ENCODE measurements around the gene PKNOX1.

DNA sequence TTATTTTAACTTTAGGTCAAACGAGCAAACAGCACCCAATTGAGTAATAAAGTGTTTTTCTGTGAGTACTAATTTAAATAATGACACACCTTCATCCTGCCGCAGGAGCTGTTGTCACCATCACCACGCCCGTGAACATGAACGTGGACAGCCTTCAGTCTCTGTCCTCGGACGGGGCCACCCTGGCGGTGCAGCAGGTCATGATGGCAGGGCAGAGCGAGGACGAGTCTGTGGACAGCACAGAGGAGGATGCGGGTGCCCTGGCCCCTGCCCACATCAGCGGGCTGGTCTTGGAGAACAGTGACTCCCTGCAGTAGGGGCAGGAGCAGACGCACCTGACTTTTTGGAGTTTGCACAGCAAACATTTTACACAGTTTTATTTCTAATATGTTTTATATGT lies 55.4 kb downstream of the PKNOX1 start:
- no peak for TF ChIP-seq CTCF (conservative IDR thresholded peaks at IDR 0.05)
- no peak for TF ChIP-seq ZFX (IDR thresholded peaks at IDR 0.05)
